DOHH2 (cell line): ENCODE measurements around the gene OLFM2.

ENCODE experiments used
- H3F3A ChIP-seq: fragments of 200-600 bp; sonication (generic), shearing (Covaris generic); 2 replicates; pipeline ENCODE4 v1.6.0; 2016; ENCODE audit warnings: antibody characterized with exemption, mild to moderate bottlenecking; ENCODE audit not compliant: control insufficient read depth, insufficient read depth
- H3K27ac ChIP-seq: fragments of 200-600 bp; sonication (generic); 2 replicates; pipeline ENCODE4 v1.5.1; 2014; ENCODE audit warnings: low read depth, mild to moderate bottlenecking, low read length, moderate library complexity
- H3K27me3 ChIP-seq: fragments of 200-600 bp; sonication (generic); 2 replicates; pipeline ENCODE4 v1.6.1; 2014; ENCODE audit warnings: mild to moderate bottlenecking, low read length, mixed read lengths; ENCODE audit not compliant: control insufficient read depth
- H3K36me3 ChIP-seq: fragments of 200-600 bp; sonication (generic); 2 replicates; pipeline ENCODE4 v1.6.1; 2014; ENCODE audit warnings: mild to moderate bottlenecking, low read length, moderate library complexity, mixed read lengths; ENCODE audit not compliant: control insufficient read depth
- H3K4me1 ChIP-seq: fragments of 200-600 bp; sonication (generic); 2 replicates; pipeline ENCODE4 v1.6.1; 2014; ENCODE audit warnings: mild to moderate bottlenecking, low read length, mixed read lengths; ENCODE audit not compliant: control insufficient read depth
- H3K4me2 ChIP-seq: fragments of 200-600 bp; sonication (generic); 2 replicates; pipeline ENCODE4 v1.6.0; 2014; ENCODE audit warnings: mild to moderate bottlenecking, low read length, moderate library complexity
- H3K4me3 ChIP-seq: fragments of 200-600 bp; sonication (generic); 2 replicates; pipeline ENCODE4 v1.5.1; 2014; ENCODE audit warnings: mild to moderate bottlenecking, low read length, mixed read lengths
- H3K79me2 ChIP-seq: fragments of 200-600 bp; sonication (generic); 2 replicates; pipeline ENCODE4 v1.6.1; 2014; ENCODE audit warnings: mild to moderate bottlenecking, low read length, mixed read lengths; ENCODE audit not compliant: control insufficient read depth
- H3K9me2 ChIP-seq: fragments of 200-600 bp; sonication (generic); replicated peaks from 2 replicates; pipeline ENCODE4 v1.6.1; 2014; ENCODE audit warnings: mild to moderate bottlenecking, low read length, mixed read lengths; ENCODE audit not compliant: control insufficient read depth
- H3K9me3 ChIP-seq: fragments of 200-600 bp; sonication (generic); 2 replicates; pipeline ENCODE4 v1.6.1; 2014; ENCODE audit warnings: antibody characterized with exemption, low read length, mixed read lengths; ENCODE audit not compliant: control insufficient read depth, insufficient read depth
- H4K20me1 ChIP-seq: fragments of 200-600 bp; sonication (generic); 2 replicates; pipeline ENCODE4 v1.6.0; 2014; ENCODE audit warnings: low read depth, mild to moderate bottlenecking, antibody characterized with exemption, low read length, moderate library complexity; ENCODE audit not compliant: control insufficient read depth, insufficient read depth
- CTCF ChIP-seq: fragments of 200-600 bp; sonication (generic); IDR thresholded peaks from one replicate; pipeline ENCODE4 v1.5.1; 2014; ENCODE audit warnings: antibody characterized with exemption, mild to moderate bottlenecking, low read depth, low read length; ENCODE audit not compliant: poor library complexity, severe bottlenecking
- EZH2phosphoT487 ChIP-seq: fragments of 200-600 bp; sonication (generic); IDR thresholded peaks from 2 replicates; pipeline ENCODE4 v1.6.1; 2017; ENCODE audit warnings: borderline replicate concordance, mild to moderate bottlenecking, antibody characterized with exemption, low read length, moderate library complexity, mixed read lengths

Gene OLFM2

GRCh38 chr19:9940778-9941177, 4.5 kb upstream of the OLFM2 start:
- Histone ChIP-seq H3K4me2 (no peak overlapping the region), H3K9me2 (no peaks in the 10 kb centered on the region), H3K36me3 (no peaks in the 10 kb centered on the region), H3K4me1 (peaks cover 5% of the 10 kb centered on the region; the same call in 1 of the 2 replicates), H4K20me1 (no peaks in the 10 kb centered on the region), H3K9me3 (no peaks in the 10 kb centered on the region; the same call in 1 of the 2 replicates), H3K4me3 (no peak overlapping the region), H3K79me2 (no peaks in the 10 kb centered on the region), H3K27me3 (peaks cover 4% of the 10 kb centered on the region), H3F3A (no peaks in the 10 kb centered on the region), H3K27ac (no peak overlapping the region)
- TF ChIP-seq CTCF (no peak), EZH2phosphoT487 (no peak)

- no peak overlapping the region for H3K4me3 ChIP-seq
Measured at GRCh38 chr19:9939301-9939913, 3.1 kb upstream of the OLFM2 start.

GRCh38 chr19:9937001-9937411, 691 bp upstream of the OLFM2 start:
- H3K27me3 ChIP-seq, result peaks cover 20% of the 10 kb centered on the region
- no peak overlapping the region for H3K4me3 ChIP-seq
- H3K9me3 ChIP-seq, result no peaks in the 10 kb centered on the region; the same call in 1 of the 2 replicates
- no peak overlapping the region for H3K27ac ChIP-seq
- peaks cover 5% of the 10 kb centered on the region; the same call in 1 of the 2 replicates for H3K4me1 ChIP-seq
- no peaks in the 10 kb centered on the region for H4K20me1 ChIP-seq
- no peaks in the 10 kb centered on the region for H3K79me2 ChIP-seq
- H3F3A ChIP-seq, result no peaks in the 10 kb centered on the region
- H3K9me2 ChIP-seq, result no peaks in the 10 kb centered on the region
- no peak overlapping the region; the same call in 1 of the 2 replicates for H3K4me2 ChIP-seq
- TF ChIP-seq CTCF (no peak), EZH2phosphoT487 (no peak)
- H3K36me3 ChIP-seq, result no peaks in the 10 kb centered on the region

More at GRCh38 chr19:9939301-9939913, 3.1 kb upstream of the OLFM2 start:
- Histone ChIP-seq H3K36me3 (no peaks in the 10 kb centered on the region), H3F3A (no peaks in the 10 kb centered on the region), H3K27ac (no peak overlapping the region), H3K27me3 (peaks cover 16% of the 10 kb centered on the region), H3K4me2 (no peak overlapping the region), H3K9me2 (no peaks in the 10 kb centered on the region), H3K9me3 (no peaks in the 10 kb centered on the region; the same call in 1 of the 2 replicates), H3K4me1 (peaks cover 5% of the 10 kb centered on the region; the same call in 1 of the 2 replicates), H4K20me1 (no peaks in the 10 kb centered on the region), H3K79me2 (no peaks in the 10 kb centered on the region)
- TF ChIP-seq CTCF (no peak), EZH2phosphoT487 (no peak)
